HEK293 (cell line): ENCODE data around the gene PRKCE.

Experiments used
- CTCF ChIP-seq: fragments of 450-650 bp; formaldehyde crosslinking; IDR thresholded peaks from 2 replicates; pipeline ENCODE4 v1.5.1; 2016; ENCODE audit warnings: missing biosample characterization, missing genetic modification characterization
- GLI4 ChIP-seq: fragments of 450-650 bp; formaldehyde crosslinking; IDR thresholded peaks from 2 replicates; pipeline ENCODE4 v1.5.1; 2016; ENCODE audit warnings: missing biosample characterization, missing genetic modification characterization
- REST ChIP-seq: fragments of 450-650 bp; formaldehyde crosslinking; IDR thresholded peaks from 2 replicates; pipeline ENCODE4 v1.5.1; 2016; ENCODE audit warnings: missing biosample characterization, missing genetic modification characterization
- SP7 ChIP-seq: fragments of 450-650 bp; formaldehyde crosslinking; IDR thresholded peaks from 2 replicates; pipeline ENCODE4 v1.5.1; 2016; ENCODE audit warnings: missing biosample characterization, missing genetic modification characterization
- TCF7L2 ChIP-seq: IDR thresholded peaks from 2 replicates; pipeline ENCODE4 v1.6.1; 2011; ENCODE audit warnings: low read depth, mild to moderate bottlenecking, inconsistent platforms, low read length, moderate library complexity, borderline replicate concordance
- ZBTB17 ChIP-seq: fragments of 450-650 bp; formaldehyde crosslinking; IDR thresholded peaks from 2 replicates; pipeline ENCODE4 v1.5.1; 2016; ENCODE audit warnings: missing biosample characterization, missing genetic modification characterization
- ZBTB21 ChIP-seq: fragments of 450-650 bp; formaldehyde crosslinking; IDR thresholded peaks from 2 replicates; pipeline ENCODE4 v1.5.1; 2017; ENCODE audit warnings: missing biosample characterization, missing genetic modification characterization
- ZBTB26 ChIP-seq: fragments of 450-650 bp; formaldehyde crosslinking; optimal IDR thresholded peaks from 2 replicates; pipeline ENCODE3; 2016; ENCODE audit warnings: missing biosample characterization, mild to moderate bottlenecking, missing genetic modification characterization
- ZNF221 ChIP-seq: fragments of 450-650 bp; formaldehyde crosslinking; IDR thresholded peaks from 2 replicates; pipeline ENCODE4 v1.5.1; 2017; ENCODE audit warnings: missing biosample characterization, missing genetic modification characterization, borderline replicate concordance
- ZNF274 ChIP-seq, 2 experiments: fragments of 200-500 bp in 1 of 2; fragments of 450-650 bp in 1 of 2; sonication (Bioruptor generic) in 1 of 2; formaldehyde crosslinking in 1 of 2; IDR thresholded peaks; 2 replicates each; pipeline versions ENCODE4 v1.5.1 to v1.6.1; 2014 to 2016; ENCODE audit warnings: borderline replicate concordance in 1 of 2, inconsistent platforms in 1 of 2, low read length in 1 of 2, missing biosample characterization in 1 of 2, missing genetic modification characterization in 1 of 2
- ZNF623 ChIP-seq: fragments of 450-650 bp; formaldehyde crosslinking; IDR thresholded peaks from 2 replicates; pipeline ENCODE4 v1.5.1; 2016; ENCODE audit warnings: missing biosample characterization, missing genetic modification characterization
- ZNF768 ChIP-seq: fragments of 450-650 bp; formaldehyde crosslinking; IDR thresholded peaks from 2 replicates; pipeline ENCODE4 v1.5.1; 2018; ENCODE audit warnings: missing biosample characterization, mild to moderate bottlenecking, missing genetic modification characterization

- TF ChIP-seq ZNF274 (IDR thresholded peaks at IDR 0.05; ENCODE audit: low read length) = no peak
- no peak for TF ChIP-seq ZNF274 (tag by site-specific recombination; IDR thresholded peaks at IDR 0.05; ENCODE audit: borderline replicate concordance)
- no peak for TF ChIP-seq ZBTB26 (tag by site-specific recombination)
- no peak for TF ChIP-seq REST (tag by site-specific recombination)
- TF ChIP-seq TCF7L2 = no peak
- TF ChIP-seq CTCF (tag by site-specific recombination) = no peak
- TF ChIP-seq ZNF768 = no peak
- no peak for TF ChIP-seq ZBTB21 (tag by site-specific recombination)
- no peak for TF ChIP-seq ZNF623
- no peak for TF ChIP-seq SP7 (tag by site-specific recombination)
- no peak for TF ChIP-seq GLI4
- no peak for TF ChIP-seq ZNF221 (tag by site-specific recombination)
- TF ChIP-seq ZBTB17 (tag by site-specific recombination) = no peak
Measured at GRCh38 chr2:46147626-46148368, 496.3 kb downstream of the PRKCE start.
